ENCODE results near the gene FBLN5.

DNA sequence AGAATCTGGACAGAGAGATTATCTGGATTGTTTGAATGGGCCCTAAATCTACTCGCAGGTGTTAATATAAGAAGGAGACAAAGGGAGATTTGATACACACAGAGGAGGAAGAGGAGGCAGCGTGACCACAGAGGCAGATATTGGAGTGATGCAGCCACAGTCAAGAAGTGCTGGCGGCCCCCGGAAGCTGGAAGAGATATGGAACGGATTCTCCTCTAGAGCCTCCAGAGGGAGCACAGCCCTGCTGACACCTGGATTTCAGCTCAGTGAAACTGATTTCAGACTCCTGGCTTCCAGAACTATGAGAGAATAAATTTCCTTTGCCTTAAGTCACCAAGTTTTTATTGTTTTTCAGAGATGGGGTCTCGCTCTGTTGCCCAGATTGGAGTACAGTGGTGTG, 71.0 kb downstream of the FBLN5 start:
- TF ChIP-seq POLR2AphosphoS5 (IDR thresholded peaks at IDR 0.05; ENCODE audit: borderline replicate concordance, low read depth, low read length), result no peak
- TF ChIP-seq EZH2 (IDR thresholded peaks at IDR 0.05), result no peak
